Measurements from ENCODE around the gene OTOA.
"Not testable (repeated sequence)": the region's sequence is repeated elsewhere in the genome, so short reads cannot be mapped to it uniquely, and the experiment has no call there.

OTOA gene

GRCh38 chr16:21642861-21643260, 20.9 kb upstream of the OTOA start:
- DNase-seq: no peak

DNA sequence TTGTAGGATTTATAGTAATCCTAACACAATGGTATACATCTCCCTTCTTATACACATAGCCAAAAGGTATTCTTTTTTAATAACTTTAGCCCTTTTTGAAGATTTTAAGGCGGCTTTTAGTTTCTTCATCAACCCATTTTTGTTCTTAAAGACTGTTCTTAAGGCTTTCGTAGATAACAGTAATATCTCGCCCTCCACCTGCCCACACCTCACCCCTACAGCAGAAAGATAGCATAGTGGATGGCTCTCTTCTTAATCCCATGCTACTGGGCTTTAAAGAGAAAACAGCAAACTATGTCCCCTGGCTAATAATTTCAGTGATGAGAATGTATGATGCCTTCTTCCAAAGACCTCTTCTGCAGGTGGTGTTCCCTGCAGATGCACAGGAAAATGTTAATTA, 20.0 kb upstream of the OTOA start:
- DNase-seq: no peak

GRCh38 chr16:21644674-21645073, 19.1 kb upstream of the OTOA start:
- DNase-seq: no peak

DNA sequence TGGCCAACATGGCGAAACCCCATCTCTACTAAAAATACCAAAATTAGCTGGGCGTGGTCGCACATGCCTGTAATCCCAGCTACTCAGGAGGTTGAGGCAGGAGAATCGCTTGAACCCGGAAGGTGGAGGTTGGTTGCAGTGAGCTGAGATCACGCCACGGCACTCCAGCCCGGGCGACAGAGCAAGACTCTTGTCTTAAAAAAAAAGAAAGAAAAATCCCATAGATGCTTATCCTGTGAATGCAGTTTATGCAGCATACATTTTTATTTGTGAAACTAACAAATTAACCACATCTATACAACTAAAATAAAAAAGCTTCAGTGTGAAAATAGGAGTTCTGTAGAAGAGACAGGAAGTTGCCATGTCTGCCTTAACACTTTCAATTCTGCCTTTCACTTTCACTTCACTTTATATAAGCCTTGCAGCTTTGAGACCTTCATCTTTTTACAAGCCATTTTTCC, 18.5 kb upstream of the OTOA start:
- no peak for DNase-seq

DNA sequence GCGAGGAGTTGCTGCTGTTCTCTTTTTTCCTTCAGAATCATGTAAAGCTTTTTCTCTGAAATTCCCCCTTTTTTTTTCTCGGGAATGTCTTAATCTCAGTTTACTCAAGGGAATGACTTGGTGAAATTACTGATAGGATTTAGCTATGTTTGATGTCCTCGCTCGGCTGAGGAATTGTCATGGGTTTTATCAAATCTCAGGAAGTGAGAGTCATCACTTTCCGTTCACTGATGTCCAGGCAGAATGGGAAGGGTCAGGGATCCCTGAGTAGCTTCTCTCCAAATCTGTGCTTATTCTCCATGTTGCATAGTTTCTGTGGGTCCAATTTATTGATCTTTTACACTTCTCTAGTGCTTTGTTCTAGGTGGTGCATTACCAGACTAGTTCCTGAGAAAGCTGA, 17.7 kb upstream of the OTOA start:
- DNase-seq: no peak

GRCh38 chr16:21646721-21647561, 16.8 kb upstream of the OTOA start:
- no peak for DNase-seq

DNA sequence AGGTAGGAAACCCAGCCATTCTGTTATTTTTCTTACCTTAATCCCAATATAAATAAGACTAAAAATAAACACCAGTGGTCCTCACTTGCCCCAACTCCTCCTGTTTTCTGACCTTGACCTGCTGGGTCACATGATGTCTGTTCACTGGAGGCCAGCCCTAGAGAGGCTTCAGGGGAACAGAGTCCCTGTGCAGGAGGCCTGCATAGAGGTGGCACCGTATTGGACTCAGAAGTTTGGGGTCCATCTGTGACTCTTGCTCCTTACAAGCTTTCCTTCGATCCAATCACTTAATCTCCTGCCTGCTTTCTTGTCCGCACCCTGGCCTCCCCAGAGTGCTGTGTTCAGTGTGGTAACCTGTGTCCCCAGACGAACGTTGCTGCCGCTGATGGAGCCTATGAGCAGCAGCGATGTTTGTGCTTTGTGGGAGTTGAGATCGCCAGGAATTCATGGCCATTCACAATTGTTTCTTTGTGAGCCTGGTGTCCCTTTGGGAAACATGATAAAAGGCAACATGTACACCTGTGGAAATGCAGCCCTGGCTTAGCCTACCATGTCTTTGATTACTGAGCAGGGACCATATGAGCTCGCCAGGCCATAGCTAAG, 16.1 kb upstream of the OTOA start:
- no peak for DNase-seq

DNA sequence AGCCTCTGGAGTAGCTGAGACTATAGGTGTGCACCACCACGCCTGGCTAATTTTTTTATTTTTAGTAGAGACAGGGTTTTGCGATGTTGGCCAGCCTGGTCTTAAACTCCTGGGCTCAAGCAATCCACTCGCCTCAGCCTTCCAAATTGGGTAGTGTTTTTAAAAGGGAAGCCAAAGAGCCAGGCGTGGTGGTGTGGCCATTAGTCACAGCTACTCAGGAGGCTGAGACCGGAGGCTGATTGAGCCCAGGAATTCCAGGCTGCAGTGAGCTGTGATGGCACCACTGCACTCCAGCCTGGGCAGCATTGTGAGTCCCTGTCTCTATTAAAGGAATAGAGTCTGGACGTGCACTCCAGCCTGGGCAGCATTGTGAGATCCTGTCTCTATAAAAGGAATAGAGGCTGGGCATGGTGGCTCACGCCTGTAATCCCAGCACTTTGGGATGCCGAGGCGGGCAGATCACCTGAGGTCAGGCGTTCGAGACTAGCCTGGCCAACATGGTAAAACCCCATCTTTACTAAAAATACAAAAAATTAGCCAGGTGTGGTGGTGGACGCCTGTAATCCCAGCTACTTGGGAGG, 13.9 kb upstream of the OTOA start:
- not testable (repeated sequence) for DNase-seq

DNA sequence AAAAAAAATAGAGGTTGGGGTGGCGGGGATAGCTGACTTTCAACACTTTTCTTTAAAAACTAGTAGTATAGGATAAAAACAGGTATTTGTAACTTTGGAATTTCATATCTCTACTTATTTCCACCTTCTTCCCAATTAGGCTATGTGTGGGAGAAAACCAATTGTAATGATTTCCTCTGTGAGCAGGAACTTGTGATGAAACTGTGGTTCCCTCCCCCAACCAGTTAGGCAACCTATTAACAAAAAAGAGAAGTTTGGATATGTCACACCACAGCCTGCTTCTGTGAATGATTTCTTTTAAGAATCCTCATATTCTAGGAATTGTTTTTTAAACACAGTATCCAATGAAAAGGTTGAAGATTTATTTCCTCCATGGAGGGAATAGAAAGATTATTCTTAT, 13.2 kb upstream of the OTOA start:
- DNase-seq: no peak

- no peak for DNase-seq
These were observed 12.3 kb upstream of the OTOA start for GRCh38 chr16:21651515-21651914.

- no peak for DNase-seq
These were observed 11.3 kb upstream of the OTOA start, which contains the start of gene IGSF6 for GRCh38 chr16:21652453-21652852. Gene IGSF6 (minus strand): TSS chr16:21652608. CDS start chr16:21652598, 10 bp downstream.

GRCh38 chr16:21653571-21653970, 10.2 kb upstream of the OTOA start:
- DNase-seq: no peak

DNA sequence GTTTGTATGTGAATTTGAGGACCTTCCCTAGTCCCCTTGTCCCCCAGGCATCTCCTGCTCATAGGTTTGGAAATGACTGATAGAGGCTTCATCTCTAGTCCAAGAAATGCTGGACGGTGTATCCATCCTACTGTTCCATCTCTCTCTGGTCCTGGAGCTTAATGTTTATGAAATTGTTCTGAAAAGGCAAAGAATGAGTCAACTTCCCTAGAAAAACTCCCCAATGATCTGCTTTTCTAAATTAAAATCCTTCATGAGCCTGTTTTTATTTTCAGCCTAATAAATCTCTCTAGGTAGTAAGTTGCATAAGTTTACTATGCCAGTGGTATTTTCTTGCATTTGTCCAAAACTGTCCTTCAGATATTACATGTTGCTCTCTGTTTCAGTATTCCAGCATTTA, 9.3 kb upstream of the OTOA start:
- DNase-seq: no peak

DNA sequence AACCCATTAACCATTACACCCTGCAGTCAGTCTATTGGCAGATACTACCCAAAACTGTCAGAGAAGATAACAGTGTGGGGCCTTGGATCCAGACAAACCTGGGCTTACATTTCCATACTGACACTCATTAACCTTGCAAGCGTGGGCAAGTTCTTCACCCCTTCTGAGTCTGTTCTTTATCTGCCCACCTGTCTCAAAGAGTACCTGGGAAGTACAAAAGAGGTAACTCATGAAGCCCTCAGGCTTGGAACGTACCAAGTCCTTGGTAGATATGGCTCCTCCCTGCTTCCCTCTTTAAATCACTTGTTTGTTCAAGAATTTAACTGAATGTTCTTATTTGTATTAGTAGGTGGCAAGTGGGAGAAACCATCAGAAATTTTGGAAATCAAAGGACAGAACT, 8.9 kb upstream of the OTOA start:
- DNase-seq: no peak

GRCh38 chr16:21656795-21657768, 6.7 kb upstream of the OTOA start:
- peak; percentile 51 for DNase-seq

DNA sequence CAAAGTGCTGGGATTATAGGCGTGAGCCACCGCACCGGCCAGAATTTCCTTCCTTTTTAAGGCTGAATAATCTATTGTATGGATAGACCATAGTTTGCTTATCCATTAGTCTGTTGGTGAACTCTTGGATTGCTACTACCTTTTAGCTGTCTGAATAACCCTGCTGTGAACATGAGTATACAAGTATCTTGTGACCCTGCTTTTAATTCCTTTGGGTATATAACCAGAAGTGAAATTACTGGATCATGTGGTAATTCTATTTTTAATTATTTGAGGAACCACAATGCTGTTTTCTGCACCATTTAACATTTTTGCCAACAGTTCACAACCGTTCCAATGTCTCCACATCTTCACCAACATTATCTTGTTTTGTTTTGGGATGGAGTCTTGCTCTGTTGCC, 4.6 kb upstream of the OTOA start:
- DNase-seq: no peak

DNA sequence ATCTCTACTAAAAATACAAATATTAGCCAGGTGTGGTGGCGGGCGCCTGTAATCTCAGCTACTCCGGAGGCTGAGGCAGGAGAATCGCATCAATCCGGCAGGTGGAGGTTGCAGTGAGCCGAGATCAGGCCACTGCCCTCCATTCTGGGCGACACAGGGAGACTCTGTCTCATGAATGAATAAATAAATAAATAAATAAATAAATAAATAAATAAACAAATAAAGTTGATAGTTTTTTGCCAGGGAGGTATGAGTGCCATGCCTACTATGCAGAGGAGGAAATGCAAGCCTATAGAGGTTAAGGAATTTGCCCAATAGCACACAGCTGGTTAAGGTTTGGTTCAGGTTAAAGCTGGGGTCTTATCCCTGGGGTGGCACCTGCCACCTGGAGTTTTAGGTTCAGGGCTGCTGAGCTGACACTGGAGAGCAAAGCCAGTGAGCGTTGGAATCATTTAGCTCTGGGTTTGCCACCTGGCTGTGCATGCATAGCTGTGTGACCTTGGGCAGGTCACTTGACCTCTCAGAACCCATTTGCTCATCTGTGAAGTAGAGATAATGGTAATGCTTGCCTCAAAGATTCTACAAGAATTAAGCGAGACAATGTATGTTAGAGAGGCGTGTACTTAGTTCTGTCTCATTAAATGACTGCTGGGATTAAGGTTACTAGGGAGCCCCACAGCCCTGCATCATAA, 1.2 kb downstream of the OTOA start:
- no peak for DNase-seq

- no peak for DNase-seq
These were observed 3.0 kb downstream of the OTOA start for GRCh38 chr16:21666772-21667171.

GRCh38 chr16:21667575-21667974, 3.8 kb downstream of the OTOA start:
- DNase-seq: no peak

DNA sequence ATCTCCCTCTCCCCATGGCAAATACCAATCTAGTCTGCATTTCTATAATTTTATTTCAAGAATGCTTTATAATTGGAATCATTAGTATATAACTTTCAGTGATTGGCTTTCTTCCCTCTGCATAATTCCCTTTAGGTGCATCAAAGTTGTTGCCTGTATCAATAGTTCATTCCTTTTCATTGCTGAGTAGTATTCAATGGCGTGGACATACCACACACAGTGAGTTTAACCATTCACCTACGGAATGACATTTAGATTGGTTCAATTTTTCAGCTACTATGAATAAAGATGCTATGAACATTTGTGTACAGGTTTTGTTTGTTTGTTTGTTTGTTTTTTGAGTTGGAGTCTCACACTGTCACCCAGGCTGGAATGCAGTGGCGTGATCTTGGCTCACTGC, 9.7 kb downstream of the OTOA start:
- no peak for DNase-seq

- not testable (repeated sequence) for DNase-seq
These were observed 10.7 kb downstream of the OTOA start for GRCh38 chr16:21674456-21674855.

GRCh38 chr16:21680714-21681113, 16.9 kb downstream of the OTOA start:
- not testable (repeated sequence) for DNase-seq

Data from NCI-H1694 (cell line).